GM23338 (cell line): ENCODE results near the gene ZDHHC18. TPM values are rescaled to one million over a fixed set of nuclear protein-coding genes. Genes with fewer than 3 reads are reported as not detected.

Experiments used
- ATAC-seq: fragments of 200-7000 bp; cut with Tn5 transposase; 3 replicates; pipeline ENCODE4 v1.9.1; 2020
- DNase-seq: peaks from one replicate; pipeline ENCODE4 v3.0.0-alpha.2; 2015; ENCODE audit warnings: low spot score
- H2AFZ ChIP-seq: fragments of 200-600 bp; sonication (generic); 2 replicates; pipeline ENCODE4 v1.8.0; 2016; ENCODE audit warnings: antibody characterized with exemption, mild to moderate bottlenecking, moderate library complexity
- H3F3A ChIP-seq: fragments of 200-600 bp; sonication (generic); replicated peaks from 2 replicates; pipeline ENCODE4 v1.8.0; 2017; ENCODE audit warnings: antibody characterized with exemption, mixed run types, low read depth
- H3K27ac ChIP-seq: fragments of 200-600 bp; sonication (generic); 2 replicates; pipeline ENCODE4 v1.6.1; 2016; ENCODE audit warnings: low read depth
- H3K27me3 ChIP-seq: fragments of 200-600 bp; sonication (generic); 2 replicates; pipeline ENCODE4 v1.8.0; 2016; ENCODE audit warnings: mild to moderate bottlenecking, mixed run types, moderate library complexity; ENCODE audit not compliant: insufficient read depth
- H3K36me3 ChIP-seq: fragments of 200-600 bp; sonication (generic); 2 replicates; pipeline ENCODE4 v1.8.0; 2016; ENCODE audit warnings: mild to moderate bottlenecking; ENCODE audit not compliant: insufficient read depth
- H3K4me1 ChIP-seq: fragments of 200-600 bp; sonication (generic); 2 replicates; pipeline ENCODE4 v1.8.0; 2016; ENCODE audit warnings: mild to moderate bottlenecking, moderate library complexity; ENCODE audit not compliant: insufficient read depth
- H3K4me2 ChIP-seq: fragments of 200-600 bp; sonication (generic); 2 replicates; pipeline ENCODE4 v1.7.1; 2017; ENCODE audit warnings: mixed run types
- H3K4me3 ChIP-seq: fragments of 200-600 bp; sonication (generic); 2 replicates; pipeline ENCODE4 v1.6.1; 2016; ENCODE audit warnings: mixed run types
- H3K79me2 ChIP-seq: fragments of 200-600 bp; sonication (generic); replicated peaks from 2 replicates; pipeline ENCODE4 v1.8.0; 2017; ENCODE audit warnings: mild to moderate bottlenecking; ENCODE audit not compliant: insufficient read depth
- H3K9me2 ChIP-seq: fragments of 200-600 bp; sonication (generic); 2 replicates; pipeline ENCODE4 v1.8.0; 2017; ENCODE audit not compliant: insufficient read depth
- H4K20me1 ChIP-seq: fragments of 200-600 bp; sonication (generic); replicated peaks from 2 replicates; pipeline ENCODE4 v1.8.0; 2017; ENCODE audit warnings: mild to moderate bottlenecking; ENCODE audit not compliant: insufficient read depth
- H3K27ac Mint-ChIP-seq: 2 replicates; pipeline ENCODE4 v1.8.0; 2020; ENCODE audit warnings: inconsistent platforms, mild to moderate bottlenecking, moderate library complexity, mixed read lengths
- H3K27me3 Mint-ChIP-seq: 3 replicates; pipeline ENCODE4 v1.8.0; 2022; ENCODE audit warnings: low read depth, mild to moderate bottlenecking, moderate library complexity, mixed read lengths, inconsistent platforms; ENCODE audit not compliant: insufficient read depth, poor library complexity
- H3K36me3 Mint-ChIP-seq: 3 replicates; pipeline ENCODE4 v1.8.0; 2021; ENCODE audit warnings: low read depth, mild to moderate bottlenecking, inconsistent platforms, moderate library complexity, mixed read lengths
- H3K4me1 Mint-ChIP-seq: 3 replicates; pipeline ENCODE4 v1.8.0; 2020; ENCODE audit warnings: mild to moderate bottlenecking, inconsistent platforms, mixed read lengths
- H3K4me3 Mint-ChIP-seq: 3 replicates; pipeline ENCODE4 v1.8.0; 2021; ENCODE audit warnings: moderate library complexity, mild to moderate bottlenecking, inconsistent platforms, mixed read lengths
- H3K9me3 Mint-ChIP-seq: 3 replicates; pipeline ENCODE4 v1.8.0; 2020; ENCODE audit warnings: moderate library complexity, mild to moderate bottlenecking, inconsistent platforms, mixed read lengths
- CREB1 ChIP-seq: fragments of 250-450 bp; sonication (Bioruptor Pico); IDR thresholded peaks from 2 replicates; pipeline ENCODE4 v1.5.0; 2020; ENCODE audit warnings: low read depth, mild to moderate bottlenecking, moderate library complexity
- CTCF ChIP-seq, 2 experiments: fragments of 200-600 bp in 1 of 2; sonication (generic) in 1 of 2; conservative IDR thresholded peaks; 2 replicates each; pipeline versions ENCODE4 v1.5.1 to v1.6.1; 2016 to 2017; ENCODE audit warnings: antibody characterized with exemption in 2 of 2, low read depth in 2 of 2, mild to moderate bottlenecking in 2 of 2, moderate library complexity in 1 of 2
- ETS1 ChIP-seq: IDR thresholded peaks from 2 replicates; pipeline ENCODE4 v1.6.1; 2016; ENCODE audit warnings: antibody characterized with exemption
- EZH2 ChIP-seq: fragments of 200-600 bp; sonication (generic); IDR thresholded peaks from one replicate; pipeline ENCODE4 v1.8.0; 2017; ENCODE audit warnings: antibody characterized with exemption, mild to moderate bottlenecking, low read depth; ENCODE audit not compliant: unreplicated experiment
- JUNB ChIP-seq: IDR thresholded peaks from one replicate; pipeline ENCODE4 v1.6.1; 2016; ENCODE audit warnings: antibody characterized with exemption; ENCODE audit not compliant: unreplicated experiment
- NANOG ChIP-seq: IDR thresholded peaks from 2 replicates; pipeline ENCODE4 v1.6.1; 2016; ENCODE audit warnings: antibody characterized with exemption, borderline replicate concordance
- POLR2AphosphoS5 ChIP-seq: IDR thresholded peaks from 2 replicates; pipeline ENCODE4 v1.6.1; 2016; ENCODE audit warnings: antibody characterized with exemption, low read depth
- STAT1 ChIP-seq: IDR thresholded peaks from one replicate; pipeline ENCODE4 v1.6.1; 2016; ENCODE audit warnings: antibody characterized with exemption; ENCODE audit not compliant: unreplicated experiment
- ZNF114 ChIP-seq: fragments of 250-450 bp; sonication (Bioruptor Pico); IDR thresholded peaks from 2 replicates; pipeline ENCODE4 v1.5.0; 2020; ENCODE audit warnings: mild to moderate bottlenecking, moderate library complexity
- ZNF331 ChIP-seq: fragments of 250-450 bp; sonication (Bioruptor Pico); IDR thresholded peaks from 2 replicates; pipeline ENCODE4 v1.5.0; 2020; ENCODE audit warnings: low read depth, mild to moderate bottlenecking, moderate library complexity
- polyA plus RNA-seq: library from polyadenylated mRNA; unstranded; fragments of >200 nt; fragmentation: Nextera tagmentation; extraction: Ambion mirVana; gene quantifications from 2 replicates; pipeline ENCODE4 v1.2.1, GENCODE V29; 2016
- total RNA-seq: library from RNA; depleted of rRNA; stranded (reverse); fragments of >200 nt; shearing (Covaris generic); gene quantifications from 2 replicates; pipeline ENCODE4 v1.2.3, GENCODE V29; 2014
- TF ChIP-seq, protein P1 (sequence below): fragments of 250-450 bp; sonication (Bioruptor Pico); IDR thresholded peaks from 2 replicates; pipeline ENCODE4 v1.5.0; 2020; ENCODE audit warnings: mild to moderate bottlenecking, moderate library complexity

Gene ZDHHC18
- total and polyA plus RNA-seq, 2 experiments from 2014 or later = 6.3 to 26.8 TPM

DNA sequence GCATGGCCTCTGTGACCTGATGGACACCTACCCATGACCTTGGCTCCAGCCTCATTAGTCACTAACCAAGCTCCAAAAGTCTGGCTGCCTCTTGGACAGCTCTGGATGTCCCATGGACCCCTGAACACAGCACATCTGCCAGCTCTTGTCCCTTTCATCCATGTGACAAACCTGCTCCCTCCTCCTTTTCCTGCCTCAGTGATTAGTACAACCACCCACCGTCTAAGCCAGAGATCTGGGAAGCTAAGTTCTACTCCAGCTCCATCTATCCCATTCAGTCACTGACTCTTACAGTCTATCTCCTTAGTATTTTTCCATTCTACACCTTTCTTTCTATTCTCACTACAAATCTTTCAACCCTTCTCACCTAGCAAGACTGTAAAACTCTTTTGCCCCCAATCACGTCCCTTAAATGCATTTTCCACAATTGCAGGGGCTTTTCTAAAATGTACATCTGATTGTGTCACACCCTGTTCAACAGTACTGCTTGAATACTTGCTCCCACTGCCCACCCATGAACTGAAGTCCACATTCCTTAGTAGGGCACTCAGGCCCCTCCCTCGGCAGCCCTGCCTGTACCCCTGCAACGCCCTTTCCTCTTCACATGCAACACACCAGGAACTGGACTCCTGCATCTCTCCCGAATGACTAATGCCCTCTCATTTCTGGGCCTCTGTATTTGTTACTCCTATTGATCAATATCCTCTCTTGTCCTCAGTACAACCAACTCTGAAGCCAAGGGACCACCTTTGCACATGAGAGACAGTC lies 56.4 kb downstream of the ZDHHC18 start (continued):
- TF ChIP-seq POLR2AphosphoS5 (no peak), ZNF331 (no peak), ZNF114 (CRISPR knock-in tag) (no peak), CREB1 (CRISPR knock-in tag) (no peak), STAT1 (no peak)

GRCh38 chr1:26887125-26887524 lies 60.6 kb downstream of the ZDHHC18 start:
- Mint-ChIP-seq H3K4me1 (peaks cover 5% of the 10 kb centered on the region; the same call in 2 of the 3 replicates), H3K27me3 (peaks cover 9% of the 10 kb centered on the region), H3K36me3 (peaks cover 63% of the 10 kb centered on the region), H3K4me3 (peak overlapping the region; percentile 32; the same call in 1 of the 3 replicates), H3K27ac (no peak overlapping the region), H3K9me3 (no peaks in the 10 kb centered on the region)
- peaks cover 26% of the 10 kb centered on the region for H3F3A ChIP-seq
- H3K79me2 ChIP-seq = peaks cover 10% of the 10 kb centered on the region
- H3K4me3 ChIP-seq = no peak overlapping the region
- DNase-seq (peak; percentile 66), ATAC-seq (no peak)
- peaks cover 40% of the 10 kb centered on the region for H3K36me3 ChIP-seq
- peak; percentile 32 to 59 for TF ChIP-seq CTCF (conservative IDR thresholded peaks at IDR 0.05; ENCODE audit: low read depth in 2 of 2)
- TF ChIP-seq STAT1 = no peak
- no peak for TF ChIP-seq NANOG
- TF ChIP-seq ZNF331 = no peak
- TF ChIP-seq ETS1 = no peak
- TF ChIP-seq EZH2 = no peak
- no peak for TF ChIP-seq CREB1 (CRISPR knock-in tag)
- TF ChIP-seq, protein P1, sequence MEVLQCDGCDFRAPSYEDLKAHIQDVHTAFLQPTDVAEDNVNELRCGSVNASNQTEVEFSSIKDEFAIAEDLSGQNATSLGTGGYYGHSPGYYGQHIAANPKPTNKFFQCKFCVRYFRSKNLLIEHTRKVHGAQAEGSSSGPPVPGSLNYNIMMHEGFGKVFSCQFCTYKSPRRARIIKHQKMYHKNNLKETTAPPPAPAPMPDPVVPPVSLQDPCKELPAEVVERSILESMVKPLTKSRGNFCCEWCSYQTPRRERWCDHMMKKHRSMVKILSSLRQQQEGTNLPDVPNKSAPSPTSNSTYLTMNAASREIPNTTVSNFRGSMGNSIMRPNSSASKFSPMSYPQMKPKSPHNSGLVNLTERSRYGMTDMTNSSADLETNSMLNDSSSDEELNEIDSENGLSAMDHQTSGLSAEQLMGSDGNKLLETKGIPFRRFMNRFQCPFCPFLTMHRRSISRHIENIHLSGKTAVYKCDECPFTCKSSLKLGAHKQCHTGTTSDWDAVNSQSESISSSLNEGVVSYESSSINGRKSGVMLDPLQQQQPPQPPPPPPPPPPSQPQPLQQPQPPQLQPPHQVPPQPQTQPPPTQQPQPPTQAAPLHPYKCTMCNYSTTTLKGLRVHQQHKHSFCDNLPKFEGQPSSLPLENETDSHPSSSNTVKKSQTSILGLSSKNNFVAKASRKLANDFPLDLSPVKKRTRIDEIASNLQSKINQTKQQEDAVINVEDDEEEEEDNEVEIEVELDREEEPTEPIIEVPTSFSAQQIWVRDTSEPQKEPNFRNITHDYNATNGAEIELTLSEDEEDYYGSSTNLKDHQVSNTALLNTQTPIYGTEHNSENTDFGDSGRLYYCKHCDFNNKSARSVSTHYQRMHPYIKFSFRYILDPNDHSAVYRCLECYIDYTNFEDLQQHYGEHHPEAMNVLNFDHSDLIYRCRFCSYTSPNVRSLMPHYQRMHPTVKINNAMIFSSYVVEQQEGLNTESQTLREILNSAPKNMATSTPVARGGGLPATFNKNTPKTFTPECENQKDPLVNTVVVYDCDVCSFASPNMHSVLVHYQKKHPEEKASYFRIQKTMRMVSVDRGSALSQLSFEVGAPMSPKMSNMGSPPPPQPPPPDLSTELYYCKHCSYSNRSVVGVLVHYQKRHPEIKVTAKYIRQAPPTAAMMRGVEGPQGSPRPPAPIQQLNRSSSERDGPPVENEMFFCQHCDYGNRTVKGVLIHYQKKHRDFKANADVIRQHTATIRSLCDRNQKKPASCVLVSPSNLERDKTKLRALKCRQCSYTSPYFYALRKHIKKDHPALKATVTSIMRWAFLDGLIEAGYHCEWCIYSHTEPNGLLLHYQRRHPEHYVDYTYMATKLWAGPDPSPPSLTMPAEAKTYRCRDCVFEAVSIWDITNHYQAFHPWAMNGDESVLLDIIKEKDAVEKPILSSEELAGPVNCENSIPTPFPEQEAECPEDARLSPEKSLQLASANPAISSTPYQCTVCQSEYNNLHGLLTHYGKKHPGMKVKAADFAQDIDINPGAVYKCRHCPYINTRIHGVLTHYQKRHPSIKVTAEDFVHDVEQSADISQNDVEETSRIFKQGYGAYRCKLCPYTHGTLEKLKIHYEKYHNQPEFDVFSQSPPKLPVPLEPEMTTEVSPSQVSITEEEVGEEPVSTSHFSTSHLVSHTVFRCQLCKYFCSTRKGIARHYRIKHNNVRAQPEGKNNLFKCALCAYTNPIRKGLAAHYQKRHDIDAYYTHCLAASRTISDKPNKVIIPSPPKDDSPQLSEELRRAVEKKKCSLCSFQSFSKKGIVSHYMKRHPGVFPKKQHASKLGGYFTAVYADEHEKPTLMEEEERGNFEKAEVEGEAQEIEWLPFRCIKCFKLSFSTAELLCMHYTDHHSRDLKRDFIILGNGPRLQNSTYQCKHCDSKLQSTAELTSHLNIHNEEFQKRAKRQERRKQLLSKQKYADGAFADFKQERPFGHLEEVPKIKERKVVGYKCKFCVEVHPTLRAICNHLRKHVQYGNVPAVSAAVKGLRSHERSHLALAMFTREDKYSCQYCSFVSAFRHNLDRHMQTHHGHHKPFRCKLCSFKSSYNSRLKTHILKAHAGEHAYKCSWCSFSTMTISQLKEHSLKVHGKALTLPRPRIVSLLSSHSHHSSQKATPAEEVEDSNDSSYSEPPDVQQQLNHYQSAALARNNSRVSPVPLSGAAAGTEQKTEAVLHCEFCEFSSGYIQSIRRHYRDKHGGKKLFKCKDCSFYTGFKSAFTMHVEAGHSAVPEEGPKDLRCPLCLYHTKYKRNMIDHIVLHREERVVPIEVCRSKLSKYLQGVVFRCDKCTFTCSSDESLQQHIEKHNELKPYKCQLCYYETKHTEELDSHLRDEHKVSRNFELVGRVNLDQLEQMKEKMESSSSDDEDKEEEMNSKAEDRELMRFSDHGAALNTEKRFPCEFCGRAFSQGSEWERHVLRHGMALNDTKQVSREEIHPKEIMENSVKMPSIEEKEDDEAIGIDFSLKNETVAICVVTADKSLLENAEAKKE (CRISPR knock-in tag) = no peak
- TF ChIP-seq JUNB = no peak
- H3K4me1 ChIP-seq = no peaks in the 10 kb centered on the region
- H2AFZ ChIP-seq = no peak overlapping the region
- H3K27ac ChIP-seq = no peak overlapping the region
- no peak overlapping the region for H3K4me2 ChIP-seq
- H4K20me1 ChIP-seq = 0 out of 2 replicates have a peak, but pooled peaks cover 6% of the 10 kb centered on the region
- H3K27me3 ChIP-seq = no peaks in the 10 kb centered on the region
- H3K9me2 ChIP-seq = no peaks in the 10 kb centered on the region
